GM15510 (cell line): ENCODE data around the gene ELL3.

Experiments
- POLR2A ChIP-seq: IDR thresholded peaks from 3 replicates; pipeline ENCODE4 v1.6.1; 2011; ENCODE audit warnings: borderline replicate concordance; ENCODE audit not compliant: insufficient read length; ENCODE audit errors: extremely low read depth

The ELL3 gene, protein sequence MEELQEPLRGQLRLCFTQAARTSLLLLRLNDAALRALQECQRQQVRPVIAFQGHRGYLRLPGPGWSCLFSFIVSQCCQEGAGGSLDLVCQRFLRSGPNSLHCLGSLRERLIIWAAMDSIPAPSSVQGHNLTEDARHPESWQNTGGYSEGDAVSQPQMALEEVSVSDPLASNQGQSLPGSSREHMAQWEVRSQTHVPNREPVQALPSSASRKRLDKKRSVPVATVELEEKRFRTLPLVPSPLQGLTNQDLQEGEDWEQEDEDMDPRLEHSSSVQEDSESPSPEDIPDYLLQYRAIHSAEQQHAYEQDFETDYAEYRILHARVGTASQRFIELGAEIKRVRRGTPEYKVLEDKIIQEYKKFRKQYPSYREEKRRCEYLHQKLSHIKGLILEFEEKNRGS

DNA sequence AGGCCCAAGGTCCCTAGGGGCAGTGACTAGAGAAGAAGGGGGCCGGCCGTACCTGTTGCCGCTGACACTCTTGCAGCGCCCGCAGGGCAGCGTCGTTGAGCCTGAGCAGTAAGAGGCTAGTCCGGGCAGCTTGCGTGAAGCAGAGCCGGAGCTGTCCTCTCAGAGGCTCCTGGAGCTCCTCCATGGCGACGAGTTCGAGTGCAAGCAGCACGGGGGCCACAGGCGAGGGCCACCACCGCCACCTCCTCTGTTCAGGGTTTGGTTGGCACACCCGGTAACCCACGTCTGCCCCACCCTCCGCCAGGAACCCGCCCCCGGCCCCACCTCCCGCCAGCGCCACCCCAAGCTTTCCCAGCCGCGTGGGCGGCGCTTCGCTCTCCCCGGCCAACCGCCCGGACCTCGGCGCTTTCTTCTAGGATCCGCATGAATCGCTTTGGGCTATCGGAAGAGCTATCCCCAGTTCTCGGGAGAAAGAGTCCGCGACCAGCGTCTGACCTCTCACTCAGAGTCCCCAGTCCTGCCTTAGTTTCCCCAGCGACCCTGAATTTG, at the start of gene ELL3:
Gene ELL3 (minus strand): TSS at position 249 of the 549 bp plus-strand sequence. CDS start 65 bp downstream, at position 184.
- TF ChIP-seq POLR2A: peak; percentile 29

DNA sequence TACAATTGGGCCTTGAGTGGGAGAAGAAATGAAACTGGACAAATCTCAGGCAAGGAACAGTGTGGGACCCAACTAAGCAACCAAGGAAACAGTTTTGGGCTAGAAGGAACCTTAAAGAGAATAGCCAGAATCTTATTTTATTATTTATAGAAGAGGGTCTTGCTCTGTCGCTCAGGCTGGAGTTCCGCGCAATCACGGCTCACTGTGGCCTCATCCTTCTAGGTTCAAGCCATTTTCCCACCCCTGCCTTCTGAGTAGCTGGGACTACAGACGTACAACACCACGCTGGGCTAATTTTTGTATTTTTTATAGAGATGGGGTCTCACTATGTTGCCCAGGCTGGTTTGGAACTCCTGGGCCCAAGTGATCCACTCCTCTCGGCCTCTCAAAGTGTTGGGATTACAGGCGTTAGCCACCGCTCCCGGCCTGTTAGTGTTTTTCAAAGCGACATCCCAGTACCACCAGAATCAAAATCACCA, 49.3 kb upstream of the ELL3 start:
- no peak for TF ChIP-seq POLR2A

DNA sequence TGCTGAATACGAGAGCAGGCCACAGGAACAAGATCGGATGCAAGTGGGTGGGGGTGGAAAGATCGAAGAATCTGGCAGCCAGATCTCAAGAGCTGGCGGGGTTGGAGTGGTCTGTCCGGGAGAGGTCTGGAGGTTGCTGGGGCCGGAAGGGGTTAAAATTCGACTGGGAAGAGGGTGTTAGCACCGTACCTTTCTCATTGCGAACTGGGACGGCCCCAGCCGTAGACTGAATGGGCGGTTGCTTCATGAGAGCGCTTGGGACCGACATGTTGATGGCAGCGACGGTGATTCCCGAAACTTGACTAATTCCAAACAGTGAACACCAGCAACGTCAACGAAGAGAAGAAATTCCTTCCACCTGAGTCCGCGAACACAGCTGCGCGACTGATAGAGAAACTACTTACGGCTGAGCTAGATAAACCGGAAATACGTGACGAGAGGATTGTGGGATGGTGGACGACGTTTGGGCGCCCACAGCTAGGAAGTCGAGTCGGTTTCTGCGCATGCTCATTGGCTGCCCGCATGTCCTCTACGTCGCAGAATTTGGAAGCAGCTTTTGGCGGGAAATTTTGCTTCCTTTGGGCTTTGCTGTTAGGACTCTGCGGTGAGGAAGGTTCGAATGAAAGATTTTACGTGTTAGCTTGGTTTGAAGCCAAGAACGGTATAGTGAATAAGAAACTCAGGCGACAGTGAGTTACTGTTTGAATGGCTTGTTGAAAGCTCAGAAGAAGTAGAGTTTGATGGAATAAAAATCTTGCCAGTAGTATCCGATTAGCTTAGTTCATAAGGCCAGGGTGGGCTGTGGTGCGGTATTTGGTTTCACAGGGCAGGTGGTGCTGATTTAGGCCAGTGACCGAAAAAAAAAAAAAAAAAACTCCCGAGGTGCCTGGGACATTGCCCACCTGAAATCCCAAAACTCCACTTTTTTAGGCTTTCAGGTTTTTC, 47.8 kb upstream of the ELL3 start, which contains the start of gene MFAP1:
Gene MFAP1 (minus strand): TSS at position 389 of the 945 bp plus-strand sequence. CDS start 121 bp downstream, at position 268.
- peak; percentile 80 for TF ChIP-seq POLR2A

DNA sequence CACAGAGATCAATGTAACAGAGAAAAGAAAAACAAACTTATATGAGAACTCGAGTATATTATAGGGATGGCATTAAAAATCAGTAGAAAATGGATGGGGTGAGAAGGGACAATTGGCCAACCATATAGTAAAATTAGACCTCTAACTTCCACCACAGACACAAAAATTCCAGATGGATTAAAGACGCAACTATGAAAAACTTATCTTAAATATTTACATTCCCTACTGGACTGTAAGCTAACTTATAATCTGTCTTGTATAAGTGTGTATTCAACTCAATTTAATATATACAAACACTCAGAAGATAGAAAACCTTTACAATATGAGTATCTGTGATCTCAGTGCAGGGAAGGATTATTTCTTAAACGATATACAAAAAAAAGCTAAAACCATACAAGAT, 44.7 kb upstream of the ELL3 start:
- TF ChIP-seq POLR2A: no peak

DNA sequence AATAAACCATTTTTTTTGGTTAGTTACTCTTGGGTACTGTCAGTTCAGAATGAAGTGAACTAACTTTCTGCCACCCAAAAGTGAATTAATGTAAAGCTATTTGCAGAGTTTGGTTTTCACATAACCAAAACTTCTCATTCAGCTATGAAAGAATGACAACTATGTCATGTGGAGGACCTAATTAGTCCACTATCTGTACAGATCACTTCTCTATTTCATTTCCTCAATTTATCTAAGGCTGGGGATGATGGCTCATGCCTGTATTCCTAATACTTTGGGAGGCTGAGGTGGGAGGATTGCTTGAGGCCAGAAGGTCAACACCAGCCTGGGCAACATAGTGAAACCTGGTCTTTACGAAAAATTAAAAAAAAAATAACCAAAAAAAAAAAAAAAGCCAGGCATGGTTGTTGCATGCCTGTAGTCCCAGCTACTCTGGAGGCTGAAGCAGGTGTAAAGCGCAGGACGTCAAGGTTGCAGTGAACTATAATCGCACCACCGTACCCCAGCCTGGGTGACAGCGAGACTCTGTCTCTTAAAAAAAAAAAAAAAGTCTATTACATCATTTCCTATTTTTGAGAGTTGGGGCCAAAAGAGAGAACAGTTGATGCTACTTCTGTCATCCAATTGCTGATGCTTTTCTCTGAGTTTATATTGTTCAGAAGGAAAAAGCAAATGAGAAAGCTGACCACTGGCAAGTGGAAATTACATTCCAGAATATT, 32.4 kb upstream of the ELL3 start:
- TF ChIP-seq POLR2A: no peak

DNA sequence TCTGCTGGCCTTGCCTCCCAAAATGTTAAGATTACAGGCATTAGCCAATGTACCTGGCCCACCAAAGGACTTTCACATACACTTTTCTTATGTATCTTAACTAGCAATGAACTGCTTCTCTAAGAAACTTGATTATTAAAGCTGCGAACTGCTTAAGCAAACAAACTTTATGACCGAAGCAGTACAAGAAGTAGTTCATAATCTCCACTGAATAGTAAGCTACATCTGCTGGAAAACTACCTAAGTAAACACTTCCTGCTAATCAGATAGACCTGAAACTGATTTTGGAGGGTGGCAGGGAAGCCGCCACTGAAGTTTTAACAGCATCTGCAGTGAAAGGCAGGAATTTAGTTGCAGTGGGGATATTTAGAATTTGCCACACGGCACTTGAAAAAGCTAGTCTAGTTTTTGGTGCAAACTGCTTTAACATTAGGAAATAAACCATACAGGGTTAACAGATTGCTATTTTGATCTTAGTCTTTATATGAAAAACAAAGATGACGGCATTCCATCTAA, 31.7 kb upstream of the ELL3 start:
- no peak for TF ChIP-seq POLR2A

DNA sequence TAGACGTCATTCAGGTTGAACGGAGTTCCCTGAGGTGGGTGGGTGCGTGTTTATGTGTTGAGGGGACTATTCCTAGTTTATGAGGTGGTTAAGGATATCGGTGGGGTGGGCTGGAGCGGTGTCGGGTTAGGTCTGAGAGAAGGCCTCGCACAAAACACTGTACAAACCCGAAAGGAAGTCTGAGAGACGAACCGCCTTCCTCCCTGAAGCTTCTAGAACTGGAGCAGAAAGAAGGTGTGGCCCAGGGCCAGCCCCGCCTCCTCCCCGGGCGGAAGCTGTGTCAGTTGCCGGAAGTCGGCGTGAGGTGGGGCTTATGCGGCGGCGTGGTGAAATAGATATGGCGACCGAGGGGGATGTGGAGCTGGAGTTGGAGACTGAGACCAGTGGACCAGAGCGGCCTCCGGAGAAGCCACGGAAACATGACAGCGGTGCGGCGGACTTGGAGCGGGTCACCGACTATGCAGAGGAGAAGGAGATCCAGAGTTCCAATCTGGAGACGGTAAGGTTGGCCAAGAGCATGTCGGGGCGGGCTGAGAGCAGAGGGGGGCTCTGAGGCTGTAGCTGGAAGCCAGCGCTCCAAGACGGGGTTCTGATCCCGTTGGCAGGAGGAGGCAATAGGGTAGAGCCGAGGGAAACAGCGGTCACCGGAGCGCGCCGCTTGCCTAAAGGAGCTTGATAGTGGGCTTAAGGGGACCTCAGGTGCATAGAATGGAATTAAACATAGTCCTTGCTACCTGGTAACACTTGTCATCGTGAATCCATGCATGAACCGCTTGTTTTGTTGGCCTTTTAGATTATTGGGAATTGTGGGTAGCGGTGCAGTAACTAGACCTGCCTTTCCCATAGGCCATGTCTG, 23.7 kb upstream of the ELL3 start, which contains the start of gene HYPK:
Gene HYPK (plus strand): TSS at position 314 of the 856 bp plus-strand sequence. CDS start 24 bp downstream, at position 338.
- TF ChIP-seq POLR2A: peak; percentile 68

DNA sequence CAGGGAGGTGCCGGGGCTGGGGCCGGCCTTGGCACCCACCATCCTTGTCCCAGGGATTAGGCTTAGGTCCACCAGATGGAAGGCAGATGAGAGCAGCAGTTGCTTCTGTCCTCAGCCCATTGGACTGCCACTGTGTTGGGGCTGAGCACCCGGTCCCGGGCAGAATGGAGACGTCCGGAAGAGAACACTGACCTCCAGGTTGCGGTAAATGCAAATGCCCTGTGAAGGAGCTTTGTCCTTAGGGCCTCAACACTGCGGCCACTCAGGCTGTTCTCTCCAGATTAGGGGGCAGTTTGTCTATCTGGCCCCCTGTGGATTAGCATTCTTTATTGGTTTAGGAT, 23.1 kb upstream of the ELL3 start, which contains the start of gene SERINC4:
Gene SERINC4 (minus strand): TSS at position 276 of the 341 bp plus-strand sequence. CDS start 234 bp downstream, at position 42.
- no peak for TF ChIP-seq POLR2A

DNA sequence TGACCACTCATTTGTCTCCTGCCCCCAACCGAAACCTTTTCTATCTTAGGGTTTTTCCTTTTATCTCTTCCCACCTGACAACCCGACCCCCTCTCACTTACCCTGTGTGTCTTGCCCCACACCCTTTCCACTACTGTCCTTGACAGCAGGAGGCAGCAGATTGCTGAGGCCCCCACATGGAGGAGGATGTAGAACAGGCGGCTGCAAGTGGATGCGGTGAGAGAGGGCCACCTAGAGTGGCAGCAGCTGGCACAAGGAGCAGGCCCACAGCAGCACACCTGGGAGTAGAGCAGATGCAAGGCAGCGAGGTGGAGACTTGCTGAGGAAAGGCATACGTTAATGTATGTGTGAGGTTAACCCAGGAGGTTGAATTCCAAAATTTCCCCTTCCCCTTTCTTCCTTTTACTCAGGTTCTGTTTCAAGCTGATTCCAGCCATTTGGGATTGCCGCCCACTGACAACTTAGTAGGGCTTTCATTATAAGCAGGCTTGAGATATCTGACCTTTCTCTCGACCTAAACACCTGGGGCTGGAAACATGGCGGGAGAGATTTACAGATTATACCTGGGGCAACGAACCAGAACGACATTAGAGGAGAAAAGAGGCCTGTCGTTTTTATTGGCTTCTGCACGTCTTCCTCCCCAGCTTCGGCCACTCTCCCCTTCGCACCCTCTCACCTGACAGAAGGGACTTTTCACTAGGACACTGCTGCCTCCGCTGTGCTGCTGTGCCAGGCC, 22.6 kb upstream of the ELL3 start:
- no peak for TF ChIP-seq POLR2A

DNA sequence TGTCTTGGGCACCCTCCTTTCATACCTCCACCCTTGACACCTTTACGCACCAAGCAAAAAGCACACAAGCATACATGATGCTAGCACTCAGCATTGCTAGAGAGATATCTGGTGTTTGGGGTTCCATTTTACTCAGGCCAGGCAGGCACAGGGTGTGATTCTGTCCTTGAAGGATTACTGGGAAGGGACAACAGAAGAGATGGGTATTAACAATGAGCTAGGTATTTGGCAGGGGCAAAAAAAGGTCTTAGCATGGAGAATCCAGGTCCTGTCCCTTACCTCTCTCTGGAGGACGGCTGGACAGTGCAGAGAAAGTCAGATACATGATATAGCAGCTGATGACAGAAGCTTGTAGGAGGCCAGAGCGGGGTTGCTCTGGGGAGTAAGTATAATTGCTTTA, 19.8 kb upstream of the ELL3 start:
- TF ChIP-seq POLR2A: no peak

DNA sequence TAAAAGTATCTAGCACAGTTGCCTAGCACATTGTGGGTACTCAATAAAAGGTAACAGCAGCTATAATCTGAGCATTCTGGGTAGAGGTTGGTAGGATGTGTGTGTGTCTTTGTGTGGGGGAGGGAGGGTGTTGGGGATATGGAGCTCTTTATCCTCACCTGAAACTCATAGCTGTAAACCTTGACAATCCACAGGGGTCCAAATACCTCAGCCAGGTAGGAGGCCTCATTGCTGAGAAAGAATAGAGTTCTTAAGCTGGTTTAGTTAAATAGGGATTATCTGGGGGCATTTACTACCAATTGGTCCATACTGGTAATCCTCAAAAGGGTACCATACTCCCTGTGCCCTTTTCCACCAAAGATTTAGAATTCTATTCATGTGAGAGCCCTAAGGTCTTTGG, 19.2 kb upstream of the ELL3 start:
- TF ChIP-seq POLR2A: no peak

DNA sequence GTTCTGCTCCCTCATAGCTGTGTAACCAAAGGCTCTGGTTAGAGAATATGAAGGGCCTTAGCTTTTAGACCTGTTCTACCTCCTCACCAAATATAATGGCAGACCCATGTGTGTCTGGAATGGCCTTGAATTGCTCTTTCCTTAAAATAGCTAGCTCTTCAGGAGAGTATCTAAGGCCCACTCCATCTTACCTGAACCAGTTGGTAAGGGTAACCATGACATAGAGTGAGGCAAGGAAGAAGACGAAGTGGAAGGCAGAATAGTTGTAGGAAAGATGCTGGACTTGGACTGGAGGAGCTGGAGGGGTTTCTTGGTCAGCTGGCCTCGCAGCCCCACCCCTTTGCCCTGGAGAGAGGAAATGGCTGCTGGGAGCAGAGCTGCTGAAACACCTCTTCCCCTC, 18.4 kb upstream of the ELL3 start:
- no peak for TF ChIP-seq POLR2A
